ENCODE measurements around the gene IRS2. TPM values are rescaled to one million over a fixed set of nuclear protein-coding genes. Genes with fewer than 3 reads are reported as not detected.

IRS2 gene
- total RNA-seq, 2 experiments from 2014 or later = 0.63 to 2.7 TPM

- no peaks in the 10 kb centered on the region for H3K9me3 ChIP-seq (ENCODE audit: low read length)
- no peaks in the 10 kb centered on the region for H4K20me1 ChIP-seq (ENCODE audit: insufficient read depth, low read length)
- H2AFZ ChIP-seq (ENCODE audit: low read length) = no peak overlapping the region
- H3K79me2 ChIP-seq (ENCODE audit: insufficient read depth, low read depth, low read length) = no peaks in the 10 kb centered on the region
- no peak overlapping the region for H3K4me2 ChIP-seq (ENCODE audit: low read length)
- CTCF ChIA-PET (ENCODE audit: unreplicated experiment) = no interaction called here
- POLR2A ChIA-PET = no interaction called here
- no peak overlapping the region for H3K27ac ChIP-seq (ENCODE audit: low read depth, low read length, poor library complexity, severe bottlenecking)
- no peaks in the 10 kb centered on the region for H3K4me1 ChIP-seq (ENCODE audit: insufficient read depth, low read length, poor library complexity, severe bottlenecking)
- no peak for DNase-seq (ENCODE audit: low spot score)
- no peak overlapping the region for H3K4me3 ChIP-seq (ENCODE audit: low read depth, low read length, poor library complexity, severe bottlenecking)
- TF ChIP-seq EZH2phosphoT487 (IDR thresholded peaks at IDR 0.05; ENCODE audit: borderline replicate concordance, low read depth, low read length) (no peak), CTCF (conservative IDR thresholded peaks at IDR 0.05; ENCODE audit: low read length) (no peak)
- no TSS peak for BruUV-seq (replicated peaks)
- intact Hi-C loops (cut with micrococcal nuclease; ENCODE audit: unreplicated experiment) = no loop called here
- H3K9me2 ChIP-seq (ENCODE audit: insufficient read depth, low read length) = no peaks in the 10 kb centered on the region
- H3K36me3 ChIP-seq (ENCODE audit: insufficient read depth, low read length) = no peaks in the 10 kb centered on the region
Measured at GRCh38 chr13:109717686-109718085, 68.7 kb downstream of the IRS2 start.

- intact Hi-C loops (cut with micrococcal nuclease; ENCODE audit: unreplicated experiment) = no loop called here
- Histone ChIP-seq H3K4me1 (ENCODE audit: insufficient read depth, low read length, poor library complexity, severe bottlenecking) (no peaks in the 10 kb centered on the region), H3K36me3 (ENCODE audit: insufficient read depth, low read length) (no peaks in the 10 kb centered on the region), H3K9me3 (ENCODE audit: low read length) (no peaks in the 10 kb centered on the region), H2AFZ (ENCODE audit: low read length) (no peak overlapping the region), H4K20me1 (ENCODE audit: insufficient read depth, low read length) (no peaks in the 10 kb centered on the region), H3K4me2 (ENCODE audit: low read length) (no peak overlapping the region), H3K9me2 (ENCODE audit: insufficient read depth, low read length) (no peaks in the 10 kb centered on the region), H3K4me3 (ENCODE audit: low read depth, low read length, poor library complexity, severe bottlenecking) (no peak overlapping the region), H3K79me2 (ENCODE audit: insufficient read depth, low read depth, low read length) (no peaks in the 10 kb centered on the region), H3K27ac (ENCODE audit: low read depth, low read length, poor library complexity, severe bottlenecking) (no peak overlapping the region)
- ChIA-PET POLR2A (no interaction called here), CTCF (ENCODE audit: unreplicated experiment) (no interaction called here)
- no TSS peak for BruUV-seq (replicated peaks)
- TF ChIP-seq CTCF (conservative IDR thresholded peaks at IDR 0.05; ENCODE audit: low read length) (no peak), EZH2phosphoT487 (IDR thresholded peaks at IDR 0.05; ENCODE audit: borderline replicate concordance, low read depth, low read length) (no peak)
- DNase-seq (ENCODE audit: low spot score) = no peak
Measured at GRCh38 chr13:109715902-109716301, 70.5 kb downstream of the IRS2 start.

GRCh38 chr13:109713681-109714080 lies 72.7 kb downstream of the IRS2 start:
- DNase-seq (ENCODE audit: low spot score) = no peak
- intact Hi-C loops (cut with micrococcal nuclease; ENCODE audit: unreplicated experiment) = no loop called here
- H3K79me2 ChIP-seq (ENCODE audit: insufficient read depth, low read depth, low read length) = no peaks in the 10 kb centered on the region
- no peaks in the 10 kb centered on the region for H3K4me1 ChIP-seq (ENCODE audit: insufficient read depth, low read length, poor library complexity, severe bottlenecking)
- BruUV-seq (replicated peaks) = no TSS peak
- no peak overlapping the region for H3K4me3 ChIP-seq (ENCODE audit: low read depth, low read length, poor library complexity, severe bottlenecking)
- H3K4me2 ChIP-seq (ENCODE audit: low read length) = no peak overlapping the region
- ChIA-PET POLR2A (interaction anchor here (1.0 kb wide), 1 partner anchor 10 kb away, joined by 5 read pairs; no protein-coding TSS in a partner anchor), CTCF (ENCODE audit: unreplicated experiment) (no interaction called here)
- H3K27ac ChIP-seq (ENCODE audit: low read depth, low read length, poor library complexity, severe bottlenecking) = no peak overlapping the region
- no peaks in the 10 kb centered on the region for H3K9me3 ChIP-seq (ENCODE audit: low read length)
- H3K9me2 ChIP-seq (ENCODE audit: insufficient read depth, low read length) = no peaks in the 10 kb centered on the region
- TF ChIP-seq EZH2phosphoT487 (IDR thresholded peaks at IDR 0.05; ENCODE audit: borderline replicate concordance, low read depth, low read length) (no peak), CTCF (conservative IDR thresholded peaks at IDR 0.05; ENCODE audit: low read length) (no peak)
- no peak overlapping the region for H2AFZ ChIP-seq (ENCODE audit: low read length)
- no peaks in the 10 kb centered on the region for H3K36me3 ChIP-seq (ENCODE audit: insufficient read depth, low read length)
- H4K20me1 ChIP-seq (ENCODE audit: insufficient read depth, low read length) = no peaks in the 10 kb centered on the region

Data from OCI-LY7 (cell line).